ENCODE data around the gene TMEM86B.
A peak's percentile ranks its signal among the peaks of the same experiment; 100 is the strongest.

Gene TMEM86B

GRCh38 chr19:55261671-55262126 lies 33.1 kb upstream of the TMEM86B start:
- no peak for ATAC-seq
- TF ChIP-seq TCF4 (CRISPR knock-in tag; IDR thresholded peaks at IDR 0.05; ENCODE audit: borderline replicate concordance) (no peak), ZNF70 (CRISPR knock-in tag; IDR thresholded peaks at IDR 0.05) (no peak), ZFP3 (CRISPR knock-in tag; IDR thresholded peaks at IDR 0.05) (no peak), BACH2 (CRISPR knock-in tag; IDR thresholded peaks at IDR 0.05; ENCODE audit: borderline replicate concordance) (no peak), OSR1 (CRISPR knock-in tag; IDR thresholded peaks at IDR 0.05) (no peak), ZNF8 (CRISPR knock-in tag; IDR thresholded peaks at IDR 0.05) (no peak), TOX (CRISPR knock-in tag; IDR thresholded peaks at IDR 0.05; ENCODE audit: borderline replicate concordance) (no peak), CSDC2 (CRISPR knock-in tag; IDR thresholded peaks at IDR 0.05) (no peak)
- TF ChIP-seq, protein P1, sequence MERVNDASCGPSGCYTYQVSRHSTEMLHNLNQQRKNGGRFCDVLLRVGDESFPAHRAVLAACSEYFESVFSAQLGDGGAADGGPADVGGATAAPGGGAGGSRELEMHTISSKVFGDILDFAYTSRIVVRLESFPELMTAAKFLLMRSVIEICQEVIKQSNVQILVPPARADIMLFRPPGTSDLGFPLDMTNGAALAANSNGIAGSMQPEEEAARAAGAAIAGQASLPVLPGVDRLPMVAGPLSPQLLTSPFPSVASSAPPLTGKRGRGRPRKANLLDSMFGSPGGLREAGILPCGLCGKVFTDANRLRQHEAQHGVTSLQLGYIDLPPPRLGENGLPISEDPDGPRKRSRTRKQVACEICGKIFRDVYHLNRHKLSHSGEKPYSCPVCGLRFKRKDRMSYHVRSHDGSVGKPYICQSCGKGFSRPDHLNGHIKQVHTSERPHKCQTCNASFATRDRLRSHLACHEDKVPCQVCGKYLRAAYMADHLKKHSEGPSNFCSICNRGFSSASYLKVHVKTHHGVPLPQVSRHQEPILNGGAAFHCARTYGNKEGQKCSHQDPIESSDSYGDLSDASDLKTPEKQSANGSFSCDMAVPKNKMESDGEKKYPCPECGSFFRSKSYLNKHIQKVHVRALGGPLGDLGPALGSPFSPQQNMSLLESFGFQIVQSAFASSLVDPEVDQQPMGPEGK (CRISPR knock-in tag; IDR thresholded peaks at IDR 0.05; ENCODE audit: borderline replicate concordance): no peak

DNA sequence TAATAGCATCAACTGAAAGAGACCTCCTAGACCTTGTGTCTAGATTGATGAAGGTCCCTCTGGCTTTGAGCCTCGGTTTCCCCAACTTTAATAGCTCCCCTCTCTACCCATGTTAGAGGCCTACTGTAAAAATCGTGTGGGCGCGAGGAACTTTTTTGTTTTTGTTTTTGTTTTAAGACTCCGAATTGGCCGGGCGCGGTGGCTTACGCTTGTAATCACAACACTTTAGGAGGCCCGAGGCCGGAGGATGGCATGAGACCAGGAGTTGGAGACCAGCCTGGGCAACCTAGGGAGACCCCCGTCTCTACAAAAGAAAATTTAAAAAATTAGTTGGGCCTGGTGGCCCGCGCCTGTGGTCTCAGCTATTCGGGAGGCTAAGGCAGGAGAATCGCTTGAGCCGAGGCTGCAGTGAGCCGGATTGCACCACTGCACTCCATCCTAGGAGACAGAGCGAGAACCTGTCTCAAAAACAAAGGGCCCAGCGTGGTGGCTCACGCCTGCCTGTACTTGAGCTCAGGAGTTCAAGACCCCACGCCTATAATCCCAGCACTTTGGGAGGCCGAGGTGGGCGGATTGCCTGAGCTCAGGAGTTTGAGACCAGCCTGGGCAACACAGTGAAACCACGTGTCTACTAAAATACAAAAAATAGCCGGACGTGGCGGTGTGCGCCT lies 31.1 kb upstream of the TMEM86B start:
- TF ChIP-seq ZNF8 (CRISPR knock-in tag; IDR thresholded peaks at IDR 0.05) (no peak), ISL1 (CRISPR knock-in tag; IDR thresholded peaks at IDR 0.05) (0 out of 2 replicates have a peak, but pooled peaks have one; percentile 13)
- no peak for ATAC-seq

GRCh38 chr19:55258828-55259539 lies 30.4 kb upstream of the TMEM86B start, which contains the start of gene PPP6R1:
TSS of gene PPP6R1 (minus strand) at chr19:55259017. CDS start at chr19:55247103, 11,914 bp downstream.
- TF ChIP-seq ZNF565 (CRISPR knock-in tag; conservative IDR thresholded peaks at IDR 0.05; ENCODE audit: low read depth) (no peak), GLIS3 (CRISPR knock-in tag; IDR thresholded peaks at IDR 0.05) (no peak), TCF4 (CRISPR knock-in tag; IDR thresholded peaks at IDR 0.05; ENCODE audit: borderline replicate concordance) (peak; percentile 44; the same call in 1 of the 2 replicates), CSDC2 (CRISPR knock-in tag; IDR thresholded peaks at IDR 0.05) (no peak), ZNF70 (CRISPR knock-in tag; IDR thresholded peaks at IDR 0.05) (no peak), ARNTL (CRISPR knock-in tag; IDR thresholded peaks at IDR 0.05; ENCODE audit: borderline replicate concordance, low read depth) (no peak), RARB (CRISPR knock-in tag; IDR thresholded peaks at IDR 0.05) (no peak; the same call in 1 of the 2 replicates)
- TF ChIP-seq, protein P1 (CRISPR knock-in tag; IDR thresholded peaks at IDR 0.05; ENCODE audit: borderline replicate concordance): peak; percentile 64; the same call in 1 of the 2 replicates
- TF ChIP-seq, protein P2, sequence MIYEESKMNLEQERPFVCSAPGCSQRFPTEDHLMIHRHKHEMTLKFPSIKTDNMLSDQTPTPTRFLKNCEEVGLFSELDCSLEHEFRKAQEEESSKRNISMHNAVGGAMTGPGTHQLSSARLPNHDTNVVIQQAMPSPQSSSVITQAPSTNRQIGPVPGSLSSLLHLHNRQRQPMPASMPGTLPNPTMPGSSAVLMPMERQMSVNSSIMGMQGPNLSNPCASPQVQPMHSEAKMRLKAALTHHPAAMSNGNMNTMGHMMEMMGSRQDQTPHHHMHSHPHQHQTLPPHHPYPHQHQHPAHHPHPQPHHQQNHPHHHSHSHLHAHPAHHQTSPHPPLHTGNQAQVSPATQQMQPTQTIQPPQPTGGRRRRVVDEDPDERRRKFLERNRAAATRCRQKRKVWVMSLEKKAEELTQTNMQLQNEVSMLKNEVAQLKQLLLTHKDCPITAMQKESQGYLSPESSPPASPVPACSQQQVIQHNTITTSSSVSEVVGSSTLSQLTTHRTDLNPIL (CRISPR knock-in tag; IDR thresholded peaks at IDR 0.05; ENCODE audit: low read depth): no peak
- TF ChIP-seq, protein P3, sequence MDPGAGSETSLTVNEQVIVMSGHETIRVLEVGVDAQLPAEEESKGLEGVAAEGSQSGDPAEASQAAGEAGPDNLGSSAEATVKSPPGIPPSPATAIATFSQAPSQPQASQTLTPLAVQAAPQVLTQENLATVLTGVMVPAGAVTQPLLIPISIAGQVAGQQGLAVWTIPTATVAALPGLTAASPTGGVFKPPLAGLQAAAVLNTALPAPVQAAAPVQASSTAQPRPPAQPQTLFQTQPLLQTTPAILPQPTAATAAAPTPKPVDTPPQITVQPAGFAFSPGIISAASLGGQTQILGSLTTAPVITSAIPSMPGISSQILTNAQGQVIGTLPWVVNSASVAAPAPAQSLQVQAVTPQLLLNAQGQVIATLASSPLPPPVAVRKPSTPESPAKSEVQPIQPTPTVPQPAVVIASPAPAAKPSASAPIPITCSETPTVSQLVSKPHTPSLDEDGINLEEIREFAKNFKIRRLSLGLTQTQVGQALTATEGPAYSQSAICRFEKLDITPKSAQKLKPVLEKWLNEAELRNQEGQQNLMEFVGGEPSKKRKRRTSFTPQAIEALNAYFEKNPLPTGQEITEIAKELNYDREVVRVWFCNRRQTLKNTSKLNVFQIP (CRISPR knock-in tag; IDR thresholded peaks at IDR 0.05; ENCODE audit: borderline replicate concordance, low read depth): peak; percentile 85; the same call in 1 of the 2 replicates
- peak; percentile 92 for ATAC-seq

DNA sequence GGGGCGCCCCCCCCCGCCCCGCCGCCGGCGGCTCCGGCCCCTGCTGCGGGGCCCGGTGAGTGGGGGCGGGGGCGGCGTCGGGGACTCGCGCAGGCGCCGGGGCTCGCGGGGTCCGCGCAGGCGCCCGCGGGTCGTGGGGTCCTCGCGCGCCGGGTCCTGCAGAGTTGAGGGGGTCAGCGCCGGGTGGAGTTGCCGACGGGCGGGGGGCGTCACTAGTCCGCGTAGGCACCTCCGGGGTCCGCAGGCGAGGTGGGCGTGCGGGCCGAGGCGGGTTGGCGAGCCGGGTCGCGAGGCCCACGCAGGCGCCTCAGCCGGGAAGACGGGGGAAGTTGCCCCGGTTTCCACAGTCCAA lies 29.9 kb upstream of the TMEM86B start:
- ATAC-seq: peak; percentile 27
- TF ChIP-seq, protein P2 (CRISPR knock-in tag; IDR thresholded peaks at IDR 0.05; ENCODE audit: low read depth): no peak
- no peak for TF ChIP-seq ZFP30 (CRISPR knock-in tag; IDR thresholded peaks at IDR 0.05)
- no peak for TF ChIP-seq TOX (CRISPR knock-in tag; IDR thresholded peaks at IDR 0.05; ENCODE audit: borderline replicate concordance)
- no peak for TF ChIP-seq PPARA (CRISPR knock-in tag; IDR thresholded peaks at IDR 0.05; ENCODE audit: borderline replicate concordance)
- TF ChIP-seq ZFP3 (CRISPR knock-in tag; IDR thresholded peaks at IDR 0.05): no peak
- TF ChIP-seq, protein P4, sequence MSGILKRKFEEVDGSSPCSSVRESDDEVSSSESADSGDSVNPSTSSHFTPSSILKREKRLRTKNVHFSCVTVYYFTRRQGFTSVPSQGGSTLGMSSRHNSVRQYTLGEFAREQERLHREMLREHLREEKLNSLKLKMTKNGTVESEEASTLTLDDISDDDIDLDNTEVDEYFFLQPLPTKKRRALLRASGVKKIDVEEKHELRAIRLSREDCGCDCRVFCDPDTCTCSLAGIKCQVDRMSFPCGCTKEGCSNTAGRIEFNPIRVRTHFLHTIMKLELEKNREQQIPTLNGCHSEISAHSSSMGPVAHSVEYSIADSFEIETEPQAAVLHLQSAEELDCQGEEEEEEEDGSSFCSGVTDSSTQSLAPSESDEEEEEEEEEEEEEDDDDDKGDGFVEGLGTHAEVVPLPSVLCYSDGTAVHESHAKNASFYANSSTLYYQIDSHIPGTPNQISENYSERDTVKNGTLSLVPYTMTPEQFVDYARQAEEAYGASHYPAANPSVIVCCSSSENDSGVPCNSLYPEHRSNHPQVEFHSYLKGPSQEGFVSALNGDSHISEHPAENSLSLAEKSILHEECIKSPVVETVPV (CRISPR knock-in tag; IDR thresholded peaks at IDR 0.05): no peak
- no peak for TF ChIP-seq ARNTL (CRISPR knock-in tag; IDR thresholded peaks at IDR 0.05; ENCODE audit: borderline replicate concordance, low read depth)
- TF ChIP-seq, protein P1 (CRISPR knock-in tag; IDR thresholded peaks at IDR 0.05; ENCODE audit: borderline replicate concordance): no peak
- TF ChIP-seq OSR1 (CRISPR knock-in tag; IDR thresholded peaks at IDR 0.05): no peak
- no peak for TF ChIP-seq BACH2 (CRISPR knock-in tag; IDR thresholded peaks at IDR 0.05; ENCODE audit: borderline replicate concordance)
- TF ChIP-seq ZNF8 (CRISPR knock-in tag; IDR thresholded peaks at IDR 0.05): no peak
